Measurements from ENCODE around the gene MEF2C. TPM values are rescaled to one million over a fixed set of nuclear protein-coding genes. Genes with fewer than 3 reads are reported as not detected.

The MEF2C gene
- total RNA-seq, 1 donor from 2014 or later = 24.1 TPM

DNA sequence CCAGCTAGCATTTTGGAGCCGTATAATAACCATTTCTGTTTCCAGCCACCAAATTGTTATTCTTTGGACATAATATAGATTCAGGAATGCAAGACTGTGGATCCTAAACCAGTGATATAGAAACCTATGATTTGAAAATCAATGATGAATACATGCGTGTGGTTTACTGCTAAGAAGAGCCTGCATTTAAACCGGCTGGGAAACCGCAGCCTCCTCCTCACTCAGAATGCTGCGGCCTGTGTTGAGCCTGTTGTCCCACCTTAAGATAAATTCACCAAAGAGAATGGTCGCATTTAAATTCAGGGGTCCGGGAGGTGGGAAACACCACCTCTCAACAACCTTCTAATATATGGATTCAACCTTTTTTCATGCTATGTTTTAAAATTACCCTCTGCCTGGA, 148.0 kb downstream of the MEF2C start:
- H3K4me1 Mint-ChIP-seq (ENCODE audit: low read depth, unreplicated experiment) = peaks cover 26% of the 10 kb centered on the region
- H3K36me3 Mint-ChIP-seq (ENCODE audit: unreplicated experiment) = no peaks in the 10 kb centered on the region
- no peak overlapping the region for H3K27ac Mint-ChIP-seq (ENCODE audit: unreplicated experiment)
- TF ChIP-seq, protein P1, sequence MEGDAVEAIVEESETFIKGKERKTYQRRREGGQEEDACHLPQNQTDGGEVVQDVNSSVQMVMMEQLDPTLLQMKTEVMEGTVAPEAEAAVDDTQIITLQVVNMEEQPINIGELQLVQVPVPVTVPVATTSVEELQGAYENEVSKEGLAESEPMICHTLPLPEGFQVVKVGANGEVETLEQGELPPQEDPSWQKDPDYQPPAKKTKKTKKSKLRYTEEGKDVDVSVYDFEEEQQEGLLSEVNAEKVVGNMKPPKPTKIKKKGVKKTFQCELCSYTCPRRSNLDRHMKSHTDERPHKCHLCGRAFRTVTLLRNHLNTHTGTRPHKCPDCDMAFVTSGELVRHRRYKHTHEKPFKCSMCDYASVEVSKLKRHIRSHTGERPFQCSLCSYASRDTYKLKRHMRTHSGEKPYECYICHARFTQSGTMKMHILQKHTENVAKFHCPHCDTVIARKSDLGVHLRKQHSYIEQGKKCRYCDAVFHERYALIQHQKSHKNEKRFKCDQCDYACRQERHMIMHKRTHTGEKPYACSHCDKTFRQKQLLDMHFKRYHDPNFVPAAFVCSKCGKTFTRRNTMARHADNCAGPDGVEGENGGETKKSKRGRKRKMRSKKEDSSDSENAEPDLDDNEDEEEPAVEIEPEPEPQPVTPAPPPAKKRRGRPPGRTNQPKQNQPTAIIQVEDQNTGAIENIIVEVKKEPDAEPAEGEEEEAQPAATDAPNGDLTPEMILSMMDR (IDR thresholded peaks at IDR 0.05; ENCODE audit: partially characterized antibody, unreplicated experiment) = no peak
- H3K4me3 Mint-ChIP-seq (ENCODE audit: unreplicated experiment) = no peak overlapping the region
- H3K27me3 Mint-ChIP-seq (ENCODE audit: unreplicated experiment) = peaks cover under 1% of the 10 kb centered on the region
- H3K9me3 Mint-ChIP-seq (ENCODE audit: unreplicated experiment) = peaks cover 4% of the 10 kb centered on the region
- no peak for DNase-seq

DNA sequence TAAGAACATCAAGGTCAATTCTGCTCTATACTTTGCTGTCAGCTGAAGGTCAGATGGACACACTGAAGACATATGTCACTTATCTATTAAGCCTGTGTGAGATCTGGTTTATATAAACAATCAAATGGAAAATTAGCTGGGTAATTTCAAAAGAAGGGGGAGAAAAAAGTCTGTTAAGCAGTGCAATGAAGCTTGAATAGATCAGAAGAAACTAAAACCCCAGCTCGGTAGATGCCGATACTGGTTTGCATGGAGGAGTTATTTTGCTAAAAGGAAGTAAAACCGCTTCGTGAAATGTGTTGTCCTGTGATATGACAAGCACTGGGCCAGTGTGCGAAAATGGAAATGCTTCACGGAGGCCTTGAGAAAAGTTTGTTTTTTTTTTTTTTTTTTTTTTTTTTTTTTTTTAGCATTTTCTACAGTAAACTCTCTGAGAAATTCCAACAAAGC, 148.8 kb downstream of the MEF2C start:
- H3K27ac Mint-ChIP-seq (ENCODE audit: unreplicated experiment) = no peak overlapping the region
- no peaks in the 10 kb centered on the region for H3K27me3 Mint-ChIP-seq (ENCODE audit: unreplicated experiment)
- H3K4me3 Mint-ChIP-seq (ENCODE audit: unreplicated experiment) = no peak overlapping the region
- H3K9me3 Mint-ChIP-seq (ENCODE audit: unreplicated experiment) = peaks cover 3% of the 10 kb centered on the region
- H3K4me1 Mint-ChIP-seq (ENCODE audit: low read depth, unreplicated experiment) = peaks cover 33% of the 10 kb centered on the region
- TF ChIP-seq, protein P1 (IDR thresholded peaks at IDR 0.05; ENCODE audit: partially characterized antibody, unreplicated experiment) = no peak
- no peak for DNase-seq
- no peaks in the 10 kb centered on the region for H3K36me3 Mint-ChIP-seq (ENCODE audit: unreplicated experiment)

DNA sequence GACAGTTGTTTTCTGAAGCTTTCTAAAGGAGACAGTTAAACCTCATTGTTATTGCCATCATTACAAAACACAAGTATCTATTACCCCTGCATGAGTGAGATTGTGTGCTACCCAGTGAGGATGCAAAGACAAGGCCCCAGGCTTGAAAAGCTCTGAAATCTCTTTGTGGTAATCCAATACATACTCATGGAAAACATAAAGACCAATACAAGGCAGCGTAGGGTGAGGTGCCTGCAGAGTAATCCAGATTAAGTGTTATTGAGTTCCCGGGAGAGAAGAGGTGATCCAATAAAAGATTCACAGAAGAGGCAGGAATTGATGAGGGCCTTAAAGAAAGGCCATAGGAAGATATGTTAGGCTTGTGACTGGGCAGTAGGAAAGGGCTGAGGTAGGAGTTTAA, 150.1 kb downstream of the MEF2C start:
- no peak for DNase-seq

DNA sequence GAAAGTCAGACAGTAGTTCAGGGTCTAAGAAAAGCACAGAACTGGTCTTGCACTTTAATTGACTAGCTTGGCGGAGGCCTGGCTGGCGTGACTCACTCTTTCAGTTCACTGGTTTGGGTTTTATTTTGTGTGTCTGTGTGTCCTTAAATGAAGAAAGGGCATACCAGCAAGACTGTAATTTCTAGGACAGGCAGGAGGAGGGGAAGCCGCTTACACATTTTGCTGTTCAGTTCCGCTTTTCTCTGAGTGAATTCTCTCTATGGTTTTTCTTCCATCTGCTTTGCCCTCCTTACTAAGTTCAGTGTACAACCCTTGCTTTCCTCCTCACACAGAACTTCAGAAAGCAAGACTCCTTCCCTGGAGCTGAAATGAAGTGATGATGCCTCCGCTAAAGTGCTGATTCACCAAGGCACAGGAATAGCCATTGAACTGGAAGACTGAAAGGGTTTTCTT, 150.8 kb downstream of the MEF2C start:
- TF ChIP-seq, protein P1 (IDR thresholded peaks at IDR 0.05; ENCODE audit: partially characterized antibody, unreplicated experiment) = no peak
- Mint-ChIP-seq H3K36me3 (ENCODE audit: unreplicated experiment) (no peaks in the 10 kb centered on the region), H3K9me3 (ENCODE audit: unreplicated experiment) (peaks cover 3% of the 10 kb centered on the region), H3K27ac (ENCODE audit: unreplicated experiment) (no peak overlapping the region), H3K4me1 (ENCODE audit: low read depth, unreplicated experiment) (peaks cover 33% of the 10 kb centered on the region), H3K27me3 (ENCODE audit: unreplicated experiment) (no peaks in the 10 kb centered on the region), H3K4me3 (ENCODE audit: unreplicated experiment) (no peak overlapping the region)
- DNase-seq = no peak

More for the DNA sequence above, 150.1 kb downstream of the MEF2C start:
- Mint-ChIP-seq H3K27me3 (ENCODE audit: unreplicated experiment) (no peaks in the 10 kb centered on the region), H3K4me3 (ENCODE audit: unreplicated experiment) (peak overlapping the region; percentile 6), H3K9me3 (ENCODE audit: unreplicated experiment) (peaks cover 3% of the 10 kb centered on the region), H3K27ac (ENCODE audit: unreplicated experiment) (no peak overlapping the region), H3K36me3 (ENCODE audit: unreplicated experiment) (no peaks in the 10 kb centered on the region), H3K4me1 (ENCODE audit: low read depth, unreplicated experiment) (peaks cover 33% of the 10 kb centered on the region)
- TF ChIP-seq, protein P1 (IDR thresholded peaks at IDR 0.05; ENCODE audit: partially characterized antibody, unreplicated experiment) = no peak

DNA sequence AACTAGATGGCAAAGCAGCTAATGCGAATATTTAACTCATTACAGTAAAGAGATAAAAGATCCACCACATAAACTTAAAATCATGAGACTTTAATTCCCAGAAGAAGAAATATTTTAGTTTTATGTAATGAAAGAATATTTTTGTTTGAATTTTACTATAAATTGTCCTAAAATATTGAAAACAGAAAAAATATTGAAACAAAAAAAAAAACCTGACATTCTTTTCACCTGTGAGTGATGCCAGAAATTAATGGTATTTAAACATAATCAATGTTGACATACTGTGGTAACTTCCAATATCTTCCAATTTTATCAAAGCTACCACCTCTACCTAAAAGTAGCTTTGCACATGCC, 153.2 kb downstream of the MEF2C start:
- H3K4me3 Mint-ChIP-seq (ENCODE audit: unreplicated experiment) = no peak overlapping the region
- H3K27ac Mint-ChIP-seq (ENCODE audit: unreplicated experiment) = no peak overlapping the region
- DNase-seq = no peak
- H3K9me3 Mint-ChIP-seq (ENCODE audit: unreplicated experiment) = peaks cover 3% of the 10 kb centered on the region
- TF ChIP-seq, protein P1 (IDR thresholded peaks at IDR 0.05; ENCODE audit: partially characterized antibody, unreplicated experiment) = peak; percentile 37
- no peaks in the 10 kb centered on the region for H3K36me3 Mint-ChIP-seq (ENCODE audit: unreplicated experiment)
- peaks cover 29% of the 10 kb centered on the region for H3K4me1 Mint-ChIP-seq (ENCODE audit: low read depth, unreplicated experiment)
- H3K27me3 Mint-ChIP-seq (ENCODE audit: unreplicated experiment) = no peaks in the 10 kb centered on the region
